Measurements from ENCODE around the gene HNRNPUL2. TPM values are rescaled to one million over a fixed set of nuclear protein-coding genes. Genes with fewer than 3 reads are reported as not detected.

The HNRNPUL2 gene
- total and polyA plus RNA-seq, 9 of the 15 experiments (the other 6 are each of a cell fraction or from before 2014, with no cell fraction given), result 0.89 to 44.3 (median 15.2) TPM

GRCh38 chr11:62665075-62665598 lies 62.1 kb downstream of the HNRNPUL2 start, which contains the start of the genes C11orf98 and CSKMT (continued):
- TF ChIP-seq, protein P1, sequence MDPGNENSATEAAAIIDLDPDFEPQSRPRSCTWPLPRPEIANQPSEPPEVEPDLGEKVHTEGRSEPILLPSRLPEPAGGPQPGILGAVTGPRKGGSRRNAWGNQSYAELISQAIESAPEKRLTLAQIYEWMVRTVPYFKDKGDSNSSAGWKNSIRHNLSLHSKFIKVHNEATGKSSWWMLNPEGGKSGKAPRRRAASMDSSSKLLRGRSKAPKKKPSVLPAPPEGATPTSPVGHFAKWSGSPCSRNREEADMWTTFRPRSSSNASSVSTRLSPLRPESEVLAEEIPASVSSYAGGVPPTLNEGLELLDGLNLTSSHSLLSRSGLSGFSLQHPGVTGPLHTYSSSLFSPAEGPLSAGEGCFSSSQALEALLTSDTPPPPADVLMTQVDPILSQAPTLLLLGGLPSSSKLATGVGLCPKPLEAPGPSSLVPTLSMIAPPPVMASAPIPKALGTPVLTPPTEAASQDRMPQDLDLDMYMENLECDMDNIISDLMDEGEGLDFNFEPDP (CRISPR knock-in tag; IDR thresholded peaks at IDR 0.05), result peak; percentile 72; the same call in 1 of the 2 replicates
- TF ChIP-seq CC2D1A (IDR thresholded peaks at IDR 0.05), result no peak
- TF ChIP-seq POLR2AphosphoS5 (IDR thresholded peaks at IDR 0.05; ENCODE audit: control insufficient read depth, insufficient read depth, low read depth, low read length), result peak; percentile 100
- 0 out of 2 replicates have a peak, but pooled peaks have one; percentile 12 for TF ChIP-seq ZNF589 (CRISPR knock-in tag; IDR thresholded peaks at IDR 0.05; ENCODE audit: low read depth)
- peak; percentile 60; the same call in 1 of the 2 replicates for TF ChIP-seq THRAP3 (IDR thresholded peaks at IDR 0.05; ENCODE audit: borderline replicate concordance)
- TF ChIP-seq HDGF (IDR thresholded peaks at IDR 0.05), result no peak
- TF ChIP-seq CREB3L1 (IDR thresholded peaks at IDR 0.05; ENCODE audit: borderline replicate concordance, low read depth), result no peak
- TF ChIP-seq NFE2 (IDR thresholded peaks at IDR 0.05; ENCODE audit: low read depth), result no peak
- peak; percentile 89 for TF ChIP-seq TAF9B (IDR thresholded peaks at IDR 0.05; ENCODE audit: partially characterized antibody)
- 0 out of 2 replicates have a peak, but pooled peaks have one; percentile 66 for TF ChIP-seq ZNF23 (CRISPR knock-in tag; IDR thresholded peaks at IDR 0.05)
- no peak for TF ChIP-seq IRF2 (CRISPR knock-in tag; IDR thresholded peaks at IDR 0.05)
- TF ChIP-seq ATF1 (CRISPR knock-in tag; IDR thresholded peaks at IDR 0.05), result no peak
- TF ChIP-seq ATF1 (tag; IDR thresholded peaks at IDR 0.05), result peak; percentile 56
- peak; percentile 97 for TF ChIP-seq CHCHD3 (CRISPR knock-in tag; IDR thresholded peaks at IDR 0.05)
- peak; percentile 67 for TF ChIP-seq RBBP5 (IDR thresholded peaks at IDR 0.05; ENCODE audit: borderline replicate concordance, insufficient read depth, low read length, poor library complexity, severe bottlenecking)
- TF ChIP-seq ZNF280A (IDR thresholded peaks at IDR 0.05; ENCODE audit: low read depth, partially characterized antibody), result no peak
- TF ChIP-seq POLR2B (IDR thresholded peaks at IDR 0.05; ENCODE audit: low read depth, partially characterized antibody), result peak; percentile 99
- no peak for TF ChIP-seq ILK (tag; IDR thresholded peaks at IDR 0.05; ENCODE audit: borderline replicate concordance, low read depth)
- TF ChIP-seq ZBTB34 (CRISPR knock-in tag; IDR thresholded peaks at IDR 0.05), result no peak
- no peak for TF ChIP-seq GATAD2A (IDR thresholded peaks at IDR 0.05)
- TF ChIP-seq MEIS2 (IDR thresholded peaks at IDR 0.05; ENCODE audit: partially characterized antibody), result no peak
